Measurements from ENCODE around the gene RPL7L1.

DNA sequence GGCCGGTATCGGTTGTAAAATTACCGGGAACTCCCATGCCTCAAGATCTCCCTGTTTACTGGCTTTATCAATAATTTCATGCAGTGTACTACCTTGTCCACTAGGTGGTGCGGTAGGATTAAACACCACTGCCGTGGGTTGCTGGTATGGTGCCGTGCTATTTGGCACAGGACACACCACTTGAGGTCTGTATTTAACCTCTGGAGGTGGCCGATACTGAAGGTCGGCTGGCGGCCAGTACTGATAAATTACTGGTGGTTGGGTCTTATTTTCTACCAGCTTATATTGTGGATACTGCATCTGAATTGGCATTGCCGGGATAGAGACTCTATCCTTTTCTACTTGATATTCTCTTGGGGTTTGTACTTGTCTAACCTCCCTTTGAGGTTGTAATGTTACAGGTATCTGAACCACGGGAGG, 22.1 kb downstream of the RPL7L1 start:
- TF ChIP-seq, protein P1, sequence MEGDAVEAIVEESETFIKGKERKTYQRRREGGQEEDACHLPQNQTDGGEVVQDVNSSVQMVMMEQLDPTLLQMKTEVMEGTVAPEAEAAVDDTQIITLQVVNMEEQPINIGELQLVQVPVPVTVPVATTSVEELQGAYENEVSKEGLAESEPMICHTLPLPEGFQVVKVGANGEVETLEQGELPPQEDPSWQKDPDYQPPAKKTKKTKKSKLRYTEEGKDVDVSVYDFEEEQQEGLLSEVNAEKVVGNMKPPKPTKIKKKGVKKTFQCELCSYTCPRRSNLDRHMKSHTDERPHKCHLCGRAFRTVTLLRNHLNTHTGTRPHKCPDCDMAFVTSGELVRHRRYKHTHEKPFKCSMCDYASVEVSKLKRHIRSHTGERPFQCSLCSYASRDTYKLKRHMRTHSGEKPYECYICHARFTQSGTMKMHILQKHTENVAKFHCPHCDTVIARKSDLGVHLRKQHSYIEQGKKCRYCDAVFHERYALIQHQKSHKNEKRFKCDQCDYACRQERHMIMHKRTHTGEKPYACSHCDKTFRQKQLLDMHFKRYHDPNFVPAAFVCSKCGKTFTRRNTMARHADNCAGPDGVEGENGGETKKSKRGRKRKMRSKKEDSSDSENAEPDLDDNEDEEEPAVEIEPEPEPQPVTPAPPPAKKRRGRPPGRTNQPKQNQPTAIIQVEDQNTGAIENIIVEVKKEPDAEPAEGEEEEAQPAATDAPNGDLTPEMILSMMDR (conservative IDR thresholded peaks at IDR 0.05 in 1 of 2, IDR thresholded peaks at IDR 0.05 in 1 of 2; ENCODE audit: extremely low read depth in 1 of 2, insufficient read depth in 1 of 2, low read depth in 1 of 2, low read length in 2 of 2): peak; percentile 74
- no peak for TF ChIP-seq EZH2 (IDR thresholded peaks at IDR 0.05; ENCODE audit: borderline replicate concordance, low read length)

All from mammary epithelial cell (primary cell).